ENCODE results near the gene COL18A1.

The COL18A1 gene

DNA sequence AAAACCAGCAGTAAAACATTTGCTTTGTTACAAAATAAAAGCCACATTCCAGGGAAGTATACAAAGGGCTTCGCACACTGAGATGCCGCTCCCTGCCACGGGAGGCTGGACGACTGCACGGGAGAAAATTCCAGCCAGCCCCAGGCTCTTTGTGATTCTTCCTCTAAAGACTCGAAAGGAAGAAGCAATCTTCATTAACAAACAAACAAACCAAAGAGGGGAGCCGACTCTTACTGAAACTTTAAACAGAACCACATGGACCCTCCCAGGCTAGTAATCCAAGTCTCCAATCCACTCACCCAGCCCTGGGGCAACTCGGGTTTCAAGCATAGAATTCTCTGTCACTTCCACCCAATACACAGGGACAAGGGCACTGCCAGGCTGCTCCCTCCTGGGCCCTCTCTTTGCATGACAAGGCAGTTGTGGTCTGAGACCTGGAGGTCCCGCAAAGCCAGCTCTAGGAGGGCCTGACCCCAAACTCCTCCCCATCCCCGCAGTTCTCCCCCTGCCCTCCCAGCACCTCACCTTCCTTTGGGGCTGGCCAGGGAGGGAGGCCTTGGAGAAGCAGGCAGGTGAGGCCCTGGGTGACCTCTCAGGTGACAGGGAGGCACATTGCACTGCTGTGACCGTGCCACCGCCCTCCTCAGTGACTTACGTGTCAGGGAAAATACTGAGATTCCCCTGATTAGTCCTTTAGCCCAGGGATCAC is 26.6 kb upstream of the COL18A1 start:
- Histone ChIP-seq H3K9me3 (ENCODE audit: insufficient read depth, low read depth, low read length) (no peaks in the 10 kb centered on the region; the same call in 1 of the 2 replicates), H3K79me2 (ENCODE audit: insufficient read depth, low read length) (no peaks in the 10 kb centered on the region), H3K9me2 (replicated peaks; ENCODE audit: low read depth, low read length) (no peaks in the 10 kb centered on the region), H3K27me3 (ENCODE audit: insufficient read depth, low read length, poor library complexity, severe bottlenecking) (no peaks in the 10 kb centered on the region), H3K9ac (ENCODE audit: low read depth, low read length, poor library complexity, severe bottlenecking) (no peak overlapping the region), H2AFZ (ENCODE audit: low read length) (no peak overlapping the region), H3K4me2 (ENCODE audit: low read depth, low read length, poor library complexity, severe bottlenecking) (no peak overlapping the region), H4K20me1 (ENCODE audit: insufficient read depth, low read length, poor library complexity, severe bottlenecking) (no peaks in the 10 kb centered on the region), H3K36me3 (ENCODE audit: insufficient read depth, low read length) (no peaks in the 10 kb centered on the region), H3K4me1 (ENCODE audit: insufficient read depth, low read length, poor library complexity, severe bottlenecking) (no peaks in the 10 kb centered on the region), H3F3A (ENCODE audit: low read depth) (no peaks in the 10 kb centered on the region), H3K4me3 (ENCODE audit: low read length, poor library complexity, severe bottlenecking) (no peak overlapping the region)
- no peak for TF ChIP-seq EZH2phosphoT487 (IDR thresholded peaks at IDR 0.05; ENCODE audit: borderline replicate concordance)
- TF ChIP-seq, protein P1, sequence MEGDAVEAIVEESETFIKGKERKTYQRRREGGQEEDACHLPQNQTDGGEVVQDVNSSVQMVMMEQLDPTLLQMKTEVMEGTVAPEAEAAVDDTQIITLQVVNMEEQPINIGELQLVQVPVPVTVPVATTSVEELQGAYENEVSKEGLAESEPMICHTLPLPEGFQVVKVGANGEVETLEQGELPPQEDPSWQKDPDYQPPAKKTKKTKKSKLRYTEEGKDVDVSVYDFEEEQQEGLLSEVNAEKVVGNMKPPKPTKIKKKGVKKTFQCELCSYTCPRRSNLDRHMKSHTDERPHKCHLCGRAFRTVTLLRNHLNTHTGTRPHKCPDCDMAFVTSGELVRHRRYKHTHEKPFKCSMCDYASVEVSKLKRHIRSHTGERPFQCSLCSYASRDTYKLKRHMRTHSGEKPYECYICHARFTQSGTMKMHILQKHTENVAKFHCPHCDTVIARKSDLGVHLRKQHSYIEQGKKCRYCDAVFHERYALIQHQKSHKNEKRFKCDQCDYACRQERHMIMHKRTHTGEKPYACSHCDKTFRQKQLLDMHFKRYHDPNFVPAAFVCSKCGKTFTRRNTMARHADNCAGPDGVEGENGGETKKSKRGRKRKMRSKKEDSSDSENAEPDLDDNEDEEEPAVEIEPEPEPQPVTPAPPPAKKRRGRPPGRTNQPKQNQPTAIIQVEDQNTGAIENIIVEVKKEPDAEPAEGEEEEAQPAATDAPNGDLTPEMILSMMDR (conservative IDR thresholded peaks at IDR 0.05; ENCODE audit: low read length) = no peak

DNA sequence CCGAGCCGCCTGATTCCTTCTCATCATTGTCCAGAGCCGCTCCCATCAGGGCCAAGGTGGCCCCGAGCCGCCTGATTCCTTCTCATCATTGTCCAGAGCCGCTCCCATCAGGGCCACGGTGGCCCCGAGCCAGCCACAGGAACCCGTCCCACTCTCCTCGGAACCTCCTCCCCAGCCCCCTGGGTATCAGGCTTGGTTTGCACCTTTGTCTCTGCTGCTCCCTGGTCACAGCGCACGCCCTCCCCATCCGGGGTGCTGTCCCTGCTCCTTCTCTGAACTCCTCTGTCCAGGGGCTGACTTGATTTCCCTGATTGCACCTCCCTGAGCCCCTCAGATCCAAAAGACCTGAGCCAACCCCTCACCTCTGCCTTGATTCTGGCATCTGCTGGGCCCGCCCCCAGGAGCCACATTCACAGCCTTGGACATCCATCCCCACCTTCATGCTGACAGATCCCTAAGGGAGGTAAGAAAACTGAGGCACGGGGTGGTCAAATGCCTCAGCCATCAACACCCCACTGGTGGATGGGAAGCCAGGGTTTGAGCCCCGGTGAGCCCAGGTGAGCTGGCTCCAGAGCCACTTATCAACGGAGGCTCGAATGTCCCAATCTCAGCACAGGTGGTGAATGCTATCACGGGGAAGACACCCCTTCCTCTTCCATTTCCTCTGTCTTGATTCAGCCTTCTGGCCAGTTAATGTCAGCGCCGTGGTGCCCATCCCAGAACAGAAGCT is 25.6 kb upstream of the COL18A1 start:
- Histone ChIP-seq H3K4me3 (ENCODE audit: low read length, poor library complexity, severe bottlenecking) (no peak overlapping the region), H3K4me2 (ENCODE audit: low read depth, low read length, poor library complexity, severe bottlenecking) (no peak overlapping the region), H3K9me3 (ENCODE audit: insufficient read depth, low read depth, low read length) (no peaks in the 10 kb centered on the region; the same call in 1 of the 2 replicates), H3K9ac (ENCODE audit: low read depth, low read length, poor library complexity, severe bottlenecking) (no peak overlapping the region), H3K4me1 (ENCODE audit: insufficient read depth, low read length, poor library complexity, severe bottlenecking) (no peaks in the 10 kb centered on the region), H2AFZ (ENCODE audit: low read length) (no peak overlapping the region), H3K79me2 (ENCODE audit: insufficient read depth, low read length) (no peaks in the 10 kb centered on the region), H3K27me3 (ENCODE audit: insufficient read depth, low read length, poor library complexity, severe bottlenecking) (no peaks in the 10 kb centered on the region), H3K9me2 (replicated peaks; ENCODE audit: low read depth, low read length) (no peaks in the 10 kb centered on the region), H4K20me1 (ENCODE audit: insufficient read depth, low read length, poor library complexity, severe bottlenecking) (no peaks in the 10 kb centered on the region), H3K36me3 (ENCODE audit: insufficient read depth, low read length) (no peaks in the 10 kb centered on the region), H3F3A (ENCODE audit: low read depth) (no peaks in the 10 kb centered on the region)
- TF ChIP-seq, protein P1 (conservative IDR thresholded peaks at IDR 0.05; ENCODE audit: low read length) = no peak
- TF ChIP-seq EZH2phosphoT487 (IDR thresholded peaks at IDR 0.05; ENCODE audit: borderline replicate concordance) = no peak

DNA sequence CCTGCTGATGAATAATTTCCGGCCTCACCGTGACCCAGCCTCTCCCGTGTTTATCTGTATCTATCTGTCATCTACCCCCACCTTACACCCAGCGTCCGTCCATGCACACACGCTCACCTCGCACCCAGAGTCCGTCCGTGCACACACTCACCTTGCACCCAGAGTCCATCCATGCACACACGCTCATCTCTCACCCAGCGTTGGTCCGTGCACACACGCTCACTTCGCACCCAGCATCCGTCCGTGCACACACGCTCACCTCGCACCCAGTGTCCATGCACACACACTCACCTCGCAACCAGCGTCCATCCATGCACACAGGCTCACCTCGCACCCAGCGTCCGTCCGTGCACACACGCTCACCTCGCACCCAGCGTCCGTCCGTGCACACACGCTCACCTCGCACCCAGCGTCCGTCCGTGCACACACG is 25.0 kb upstream of the COL18A1 start:
- TF ChIP-seq, protein P1 (conservative IDR thresholded peaks at IDR 0.05; ENCODE audit: low read length) = no peak
- no peak for TF ChIP-seq EZH2phosphoT487 (IDR thresholded peaks at IDR 0.05; ENCODE audit: borderline replicate concordance)
- no peaks in the 10 kb centered on the region for H3K9me2 ChIP-seq (replicated peaks; ENCODE audit: low read depth, low read length)
- no peaks in the 10 kb centered on the region for H3K36me3 ChIP-seq (ENCODE audit: insufficient read depth, low read length)
- no peak overlapping the region for H3K4me2 ChIP-seq (ENCODE audit: low read depth, low read length, poor library complexity, severe bottlenecking)
- no peak overlapping the region for H3K4me3 ChIP-seq (ENCODE audit: low read length, poor library complexity, severe bottlenecking)
- H3K9ac ChIP-seq (ENCODE audit: low read depth, low read length, poor library complexity, severe bottlenecking) = no peak overlapping the region
- no peaks in the 10 kb centered on the region for H3F3A ChIP-seq (ENCODE audit: low read depth)
- no peaks in the 10 kb centered on the region; the same call in 1 of the 2 replicates for H3K9me3 ChIP-seq (ENCODE audit: insufficient read depth, low read depth, low read length)
- no peaks in the 10 kb centered on the region for H4K20me1 ChIP-seq (ENCODE audit: insufficient read depth, low read length, poor library complexity, severe bottlenecking)
- no peaks in the 10 kb centered on the region for H3K79me2 ChIP-seq (ENCODE audit: insufficient read depth, low read length)
- no peaks in the 10 kb centered on the region for H3K4me1 ChIP-seq (ENCODE audit: insufficient read depth, low read length, poor library complexity, severe bottlenecking)
- no peaks in the 10 kb centered on the region for H3K27me3 ChIP-seq (ENCODE audit: insufficient read depth, low read length, poor library complexity, severe bottlenecking)
- H2AFZ ChIP-seq (ENCODE audit: low read length) = no peak overlapping the region

All from Loucy (cell line).